ENCODE results near the gene SASH1.

GRCh38 chr6:148398244-148398643 is 55.6 kb downstream of the SASH1 start:
- TF ChIP-seq CTCF (IDR thresholded peaks at IDR 0.05) (no peak), POLR2A (IDR thresholded peaks at IDR 0.05) (no peak)

All from esophagus squamous epithelium (tissue), 4 donors.